ENCODE data around the gene JKAMP. TPM values are rescaled to one million over a fixed set of nuclear protein-coding genes. Genes with fewer than 3 reads are reported as not detected.

JKAMP gene
- total RNA-seq, 1 experiment from 2014 or later, result 59.8 TPM

DNA sequence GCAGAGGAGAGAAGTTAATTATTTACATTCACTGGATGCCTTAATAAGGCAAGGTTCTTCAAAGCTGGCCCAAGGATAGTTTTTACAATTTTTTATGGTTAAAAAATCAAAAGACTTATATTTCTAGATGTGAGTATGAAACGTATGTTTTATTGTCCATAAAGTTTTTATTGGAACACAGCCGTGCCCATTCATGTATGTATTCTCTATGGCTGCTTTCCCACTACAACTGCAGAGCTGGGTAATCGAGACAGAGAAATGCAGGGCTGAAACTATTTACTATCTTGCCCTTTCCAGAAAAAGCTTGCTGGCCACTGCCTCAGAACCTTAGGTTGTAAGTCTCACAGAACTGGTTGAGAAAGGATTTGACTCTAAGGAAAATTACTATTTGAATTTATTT, 16.4 kb downstream of the JKAMP start:
- DNase-seq, result no peak
- H3K36me3 ChIP-seq (replicated peaks; ENCODE audit: control insufficient read depth, insufficient read depth, low read length), result peaks cover 3% of the 10 kb centered on the region
- H3K27me3 ChIP-seq (ENCODE audit: control insufficient read depth, insufficient read depth, low read length), result no peaks in the 10 kb centered on the region
- no peak overlapping the region for H3K4me3 ChIP-seq (ENCODE audit: insufficient read depth, low read depth, low read length)

DNA sequence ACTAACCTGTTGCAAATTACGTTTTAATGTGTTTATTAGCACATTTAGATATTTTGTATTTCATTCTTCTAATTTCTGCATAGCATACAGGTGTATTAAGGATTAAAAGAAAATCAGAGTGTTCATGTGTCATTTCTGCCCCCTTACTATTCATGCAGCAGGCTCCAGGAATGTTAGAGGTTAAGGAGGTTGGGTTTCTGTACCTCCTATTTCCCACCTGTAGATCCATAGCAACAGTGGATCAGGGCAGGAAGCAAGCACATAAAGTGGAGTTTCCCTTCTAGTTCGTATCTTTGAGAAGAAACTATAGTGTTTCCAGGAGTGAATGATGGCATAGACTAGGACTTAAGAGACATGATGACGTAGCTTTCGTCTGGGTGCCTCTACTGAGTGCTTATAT, 18.9 kb downstream of the JKAMP start:
- peaks cover 1% of the 10 kb centered on the region; the same call in 1 of the 2 replicates for H3K36me3 ChIP-seq (replicated peaks; ENCODE audit: control insufficient read depth, insufficient read depth, low read length)

DNA sequence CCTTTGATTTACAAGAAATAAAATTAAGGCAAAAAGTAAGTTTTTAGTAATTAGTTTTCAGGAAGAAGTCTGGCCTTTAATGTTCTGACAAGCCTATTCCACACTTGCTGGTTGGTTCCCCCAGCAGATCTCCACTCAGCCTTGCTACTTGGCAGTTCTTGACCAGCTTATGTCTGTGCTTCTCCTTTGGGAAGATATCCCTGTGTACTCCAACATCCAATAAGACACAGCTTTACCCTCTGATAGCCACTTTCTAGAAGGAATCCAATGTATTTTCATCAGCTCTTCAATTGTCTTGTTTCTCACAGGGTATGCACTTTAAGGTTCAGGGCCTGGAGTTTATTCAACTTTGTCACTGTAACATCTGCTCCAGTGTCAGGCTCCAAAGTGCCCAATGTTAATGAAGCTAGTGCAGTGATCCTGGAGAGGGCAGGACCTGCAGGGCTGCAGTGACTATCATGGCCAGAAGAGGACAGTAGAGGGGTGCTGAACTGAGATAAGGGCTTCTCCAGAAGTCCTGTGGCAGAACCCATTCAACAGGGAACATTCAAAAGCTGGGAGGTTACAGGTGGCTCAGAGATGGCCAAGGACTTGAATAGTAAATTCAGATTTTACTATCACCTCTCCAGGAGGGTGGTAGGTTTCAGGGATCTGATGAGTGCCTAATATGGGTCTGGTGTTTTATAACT, 22.9 kb downstream of the JKAMP start:
- Histone ChIP-seq H3K27me3 (ENCODE audit: control insufficient read depth, insufficient read depth, low read length) (no peaks in the 10 kb centered on the region), H3K36me3 (replicated peaks; ENCODE audit: control insufficient read depth, insufficient read depth, low read length) (peaks cover 1% of the 10 kb centered on the region; the same call in 1 of the 2 replicates), H3K4me3 (ENCODE audit: insufficient read depth, low read depth, low read length) (no peak overlapping the region)
- DNase-seq, result peak; percentile 62

More for the DNA sequence above, 18.9 kb downstream of the JKAMP start:
- no peak for DNase-seq
- Histone ChIP-seq H3K27me3 (ENCODE audit: control insufficient read depth, insufficient read depth, low read length) (no peaks in the 10 kb centered on the region), H3K4me3 (ENCODE audit: insufficient read depth, low read depth, low read length) (no peak overlapping the region)

DNA sequence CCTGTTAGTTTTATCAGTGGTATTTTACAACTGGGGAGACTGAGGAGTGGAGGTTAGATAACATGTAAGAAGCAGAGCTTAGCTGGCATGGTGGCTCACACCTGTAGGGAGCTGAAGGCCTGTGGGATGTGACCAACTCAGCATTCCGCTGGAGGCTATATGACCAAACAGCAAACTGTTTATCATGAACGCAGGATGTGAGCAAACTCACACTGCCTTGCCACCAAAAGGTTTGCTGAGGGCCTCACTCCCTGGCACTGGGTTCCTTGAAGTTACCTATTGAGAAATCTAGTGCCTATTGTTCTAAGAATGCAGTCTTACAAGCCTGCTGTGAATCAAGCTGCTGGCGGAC, 23.4 kb downstream of the JKAMP start:
- H3K4me3 ChIP-seq (ENCODE audit: insufficient read depth, low read depth, low read length), result no peak overlapping the region
- DNase-seq, result no peak
- peaks cover 1% of the 10 kb centered on the region; the same call in 1 of the 2 replicates for H3K36me3 ChIP-seq (replicated peaks; ENCODE audit: control insufficient read depth, insufficient read depth, low read length)
- H3K27me3 ChIP-seq (ENCODE audit: control insufficient read depth, insufficient read depth, low read length), result no peaks in the 10 kb centered on the region

DNA sequence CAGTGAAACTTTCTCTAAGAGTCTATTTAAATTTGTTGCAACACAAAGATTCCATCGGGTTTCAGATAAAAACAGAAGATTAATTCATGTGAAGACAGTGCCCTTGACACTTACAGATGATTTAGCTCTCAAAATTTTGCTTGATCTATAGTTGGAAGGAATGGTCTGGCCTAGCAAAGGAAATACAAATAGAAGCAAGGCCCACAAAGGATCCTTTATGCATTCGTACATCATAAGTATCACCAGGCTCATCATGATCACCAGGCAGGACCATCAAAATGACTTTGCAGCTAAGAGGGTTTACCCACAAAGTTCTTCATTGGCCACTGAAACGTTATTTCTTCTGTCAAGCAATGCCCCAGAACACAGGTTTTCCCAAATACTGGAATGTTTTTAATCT, 24.8 kb downstream of the JKAMP start:
- H3K4me3 ChIP-seq (ENCODE audit: insufficient read depth, low read depth, low read length), result no peak overlapping the region
- H3K27me3 ChIP-seq (ENCODE audit: control insufficient read depth, insufficient read depth, low read length), result no peaks in the 10 kb centered on the region
- DNase-seq, result no peak
- H3K36me3 ChIP-seq (replicated peaks; ENCODE audit: control insufficient read depth, insufficient read depth, low read length), result no peaks in the 10 kb centered on the region

DNA sequence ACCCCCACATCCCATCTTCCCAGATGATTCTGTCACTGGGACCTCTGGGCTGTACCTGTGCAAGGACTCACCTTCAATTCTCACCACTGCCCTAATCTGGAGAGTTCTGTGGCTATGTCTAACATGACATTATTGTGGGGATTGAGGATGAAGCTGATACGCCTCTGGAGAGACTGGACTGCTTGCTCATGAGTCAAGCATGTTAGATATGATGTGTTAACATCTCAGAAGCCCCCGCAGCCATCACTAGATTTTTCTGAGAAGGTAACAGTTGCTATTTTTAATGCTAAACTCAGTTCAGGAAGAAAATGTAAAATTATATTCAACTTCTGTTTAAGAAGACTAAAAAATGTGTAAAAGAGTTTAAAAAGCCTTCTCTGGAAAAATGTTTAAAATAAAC, 25.7 kb downstream of the JKAMP start:
- DNase-seq, result no peak
- no peaks in the 10 kb centered on the region for H3K36me3 ChIP-seq (replicated peaks; ENCODE audit: control insufficient read depth, insufficient read depth, low read length)
- no peak overlapping the region for H3K4me3 ChIP-seq (ENCODE audit: insufficient read depth, low read depth, low read length)
- no peaks in the 10 kb centered on the region for H3K27me3 ChIP-seq (ENCODE audit: control insufficient read depth, insufficient read depth, low read length)

DNA sequence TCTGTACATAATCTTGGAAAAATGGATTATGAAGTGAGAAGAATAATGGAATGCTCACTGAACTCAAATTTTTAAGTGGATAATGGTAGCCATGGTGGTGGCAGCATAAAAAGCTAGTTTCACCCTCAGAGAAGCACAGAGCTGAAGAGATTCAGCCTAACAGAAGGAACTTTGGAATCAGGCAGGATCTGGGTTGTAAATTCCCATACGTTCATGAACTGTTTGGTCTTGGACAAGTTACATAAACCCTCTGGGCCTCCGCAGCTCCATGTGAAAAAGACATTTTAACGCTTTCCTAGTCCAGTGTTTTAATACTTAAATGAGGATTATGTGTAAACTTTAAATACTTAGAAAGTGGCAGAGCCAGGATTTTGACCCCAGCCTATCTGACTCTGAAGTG, 26.6 kb downstream of the JKAMP start:
- H3K27me3 ChIP-seq (ENCODE audit: control insufficient read depth, insufficient read depth, low read length), result no peaks in the 10 kb centered on the region
- no peak overlapping the region for H3K4me3 ChIP-seq (ENCODE audit: insufficient read depth, low read depth, low read length)
- no peaks in the 10 kb centered on the region for H3K36me3 ChIP-seq (replicated peaks; ENCODE audit: control insufficient read depth, insufficient read depth, low read length)
- DNase-seq, result no peak

DNA sequence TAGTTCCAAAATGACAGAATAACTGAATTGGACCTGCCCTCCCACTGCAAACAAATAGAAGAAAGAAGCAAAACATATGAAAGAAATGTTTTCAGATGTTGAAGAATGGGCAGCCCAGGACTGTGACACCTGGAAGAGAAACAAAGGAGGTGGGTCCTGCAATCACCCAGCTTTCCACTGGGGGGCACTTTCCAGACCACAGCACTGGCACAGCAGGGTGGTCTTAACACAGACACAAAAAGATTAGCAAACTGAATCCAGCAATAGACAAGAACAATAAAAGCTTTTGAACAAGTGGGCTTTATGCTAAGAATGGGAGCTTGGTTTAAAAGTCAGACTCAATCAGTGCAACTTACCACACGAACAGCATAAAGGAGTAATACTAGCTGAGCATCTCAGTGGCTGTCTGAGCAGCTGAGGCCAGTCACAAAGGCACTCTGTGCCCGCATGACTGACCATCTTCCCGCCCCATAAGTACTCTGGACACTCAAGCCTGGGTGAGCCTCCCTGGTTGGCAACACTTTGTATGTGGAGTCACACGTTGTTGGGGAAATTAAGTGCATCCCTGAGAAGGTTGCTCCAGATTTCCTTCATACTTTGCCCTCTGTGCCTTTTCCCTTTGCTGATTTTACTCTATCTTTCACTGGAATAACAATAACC, 27.7 kb downstream of the JKAMP start:
- Histone ChIP-seq H3K4me3 (ENCODE audit: insufficient read depth, low read depth, low read length) (no peak overlapping the region), H3K36me3 (replicated peaks; ENCODE audit: control insufficient read depth, insufficient read depth, low read length) (no peaks in the 10 kb centered on the region), H3K27me3 (ENCODE audit: control insufficient read depth, insufficient read depth, low read length) (no peaks in the 10 kb centered on the region)
- DNase-seq, result peak; percentile 62

DNA sequence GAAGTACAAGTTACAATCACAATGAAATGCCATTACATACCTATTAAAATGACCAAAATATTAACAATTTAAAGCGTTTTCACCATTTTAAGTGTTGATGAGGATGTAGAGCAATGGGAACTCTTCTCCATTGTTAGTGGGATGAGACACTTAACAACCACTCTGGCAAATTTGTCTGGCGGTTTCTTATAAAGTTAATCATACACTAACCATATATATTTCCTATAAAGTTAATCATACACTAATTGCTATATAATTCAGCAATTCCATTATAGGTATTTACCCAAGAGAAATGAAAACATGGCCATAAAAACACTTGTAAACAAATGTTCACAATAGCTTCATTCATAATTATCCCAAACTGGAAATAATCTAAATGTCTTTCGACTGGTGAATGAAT, 35.9 kb downstream of the JKAMP start:
- H3K4me3 ChIP-seq (ENCODE audit: insufficient read depth, low read depth, low read length), result no peak overlapping the region
- H3K36me3 ChIP-seq (replicated peaks; ENCODE audit: control insufficient read depth, insufficient read depth, low read length), result no peaks in the 10 kb centered on the region
- no peak for DNase-seq
- H3K27me3 ChIP-seq (ENCODE audit: control insufficient read depth, insufficient read depth, low read length), result no peaks in the 10 kb centered on the region

DNA sequence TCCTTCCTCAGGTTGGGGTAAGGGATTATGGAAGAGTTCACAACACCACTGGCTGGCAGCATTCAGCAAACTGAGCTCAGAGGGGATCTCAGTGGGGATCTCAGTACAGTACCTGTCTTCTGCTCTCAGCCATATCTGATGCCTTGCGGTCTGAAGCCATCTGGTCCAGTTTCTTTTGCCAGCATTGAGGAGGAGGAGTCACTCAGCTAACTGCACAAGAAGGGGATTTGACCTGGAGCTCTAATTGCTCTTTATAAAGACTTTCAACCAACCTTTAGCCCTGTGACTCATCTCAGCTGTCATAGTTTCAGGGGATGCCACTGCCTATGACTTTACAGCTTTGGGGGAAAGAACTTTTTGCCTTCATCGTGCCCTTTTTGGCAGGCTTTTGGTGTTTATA, 44.9 kb downstream of the JKAMP start:
- Histone ChIP-seq H3K36me3 (replicated peaks; ENCODE audit: control insufficient read depth, insufficient read depth, low read length) (no peaks in the 10 kb centered on the region), H3K4me3 (ENCODE audit: insufficient read depth, low read depth, low read length) (no peak overlapping the region), H3K27me3 (ENCODE audit: control insufficient read depth, insufficient read depth, low read length) (no peaks in the 10 kb centered on the region)
- no peak for DNase-seq

DNA sequence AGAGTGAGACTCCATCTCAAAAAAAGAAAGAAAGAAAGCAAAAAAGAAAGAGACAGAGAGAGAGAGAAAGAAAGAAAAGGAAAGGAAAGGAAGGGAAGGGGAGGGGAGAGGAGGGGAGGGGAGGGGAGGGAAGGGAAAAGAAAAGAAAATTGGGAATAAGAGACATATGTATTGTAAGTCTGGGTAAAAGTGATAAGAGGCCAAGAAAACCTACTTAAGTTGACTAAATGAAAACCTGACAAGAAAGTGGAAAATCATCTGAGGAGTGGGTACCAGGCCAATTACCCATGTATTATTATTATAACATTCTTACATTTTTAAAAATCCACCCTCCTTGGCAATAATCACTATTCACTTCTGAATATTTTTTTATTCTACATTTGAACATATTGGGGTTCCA, 46.0 kb downstream of the JKAMP start:
- H3K36me3 ChIP-seq (replicated peaks; ENCODE audit: control insufficient read depth, insufficient read depth, low read length), result no peaks in the 10 kb centered on the region
- DNase-seq, result no peak
- H3K4me3 ChIP-seq (ENCODE audit: insufficient read depth, low read depth, low read length), result no peak overlapping the region
- H3K27me3 ChIP-seq (ENCODE audit: control insufficient read depth, insufficient read depth, low read length), result no peaks in the 10 kb centered on the region

DNA sequence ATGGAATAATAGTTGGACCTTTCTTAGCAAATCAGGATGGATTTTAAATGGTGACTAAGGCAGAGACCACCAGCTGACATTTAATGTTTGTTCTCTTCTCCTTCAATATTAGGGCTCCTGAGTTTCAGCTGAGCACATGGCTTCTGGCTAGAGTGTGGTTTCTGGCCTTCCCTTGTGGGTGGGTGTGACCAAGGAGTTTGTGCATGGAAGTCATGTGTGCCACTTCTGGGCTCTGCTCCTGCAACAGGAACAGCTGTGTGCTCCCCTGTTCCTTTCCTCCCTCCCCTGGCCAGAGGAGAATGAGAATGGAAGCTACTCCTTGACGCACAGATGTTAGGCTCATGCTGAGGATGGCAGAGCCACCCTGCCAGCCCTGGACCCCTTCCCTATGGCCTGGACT, 48.1 kb downstream of the JKAMP start:
- H3K36me3 ChIP-seq (replicated peaks; ENCODE audit: control insufficient read depth, insufficient read depth, low read length), result no peaks in the 10 kb centered on the region
- no peak for DNase-seq
- H3K4me3 ChIP-seq (ENCODE audit: insufficient read depth, low read depth, low read length), result no peak overlapping the region
- H3K27me3 ChIP-seq (ENCODE audit: control insufficient read depth, insufficient read depth, low read length), result no peaks in the 10 kb centered on the region

DNA sequence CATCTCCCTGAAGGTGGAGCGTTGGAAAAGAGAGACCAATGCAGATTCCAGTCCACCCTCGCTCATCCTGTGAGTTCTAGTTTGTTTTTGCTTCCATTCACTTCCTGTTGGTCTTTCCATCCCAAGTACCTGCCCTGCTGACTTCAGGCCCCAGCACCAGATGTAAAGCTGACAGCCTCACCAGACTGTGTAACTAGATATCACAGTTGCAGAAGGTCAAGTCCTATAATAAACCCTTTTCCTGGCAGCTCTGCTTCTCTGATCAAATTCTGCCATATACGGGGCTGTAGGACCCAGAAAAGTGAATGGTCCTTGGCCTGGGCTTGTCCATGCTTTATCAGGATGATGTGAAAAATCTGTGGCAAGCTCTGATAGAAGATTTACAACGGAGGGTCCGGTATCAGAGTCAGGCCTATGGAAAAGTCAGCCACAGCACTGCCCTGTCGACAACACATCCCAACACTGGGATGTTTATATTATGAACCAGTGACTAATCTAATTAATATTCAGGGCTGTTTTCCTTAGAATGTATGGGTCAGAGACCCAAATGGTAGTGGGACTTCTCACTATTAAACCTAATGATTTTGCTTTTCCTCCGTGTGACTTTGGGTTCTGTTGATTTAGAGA, 50.2 kb downstream of the JKAMP start:
- no peak for DNase-seq
- Histone ChIP-seq H3K27me3 (ENCODE audit: control insufficient read depth, insufficient read depth, low read length) (no peaks in the 10 kb centered on the region), H3K4me3 (ENCODE audit: insufficient read depth, low read depth, low read length) (no peak overlapping the region), H3K36me3 (replicated peaks; ENCODE audit: control insufficient read depth, insufficient read depth, low read length) (no peaks in the 10 kb centered on the region)

DNA sequence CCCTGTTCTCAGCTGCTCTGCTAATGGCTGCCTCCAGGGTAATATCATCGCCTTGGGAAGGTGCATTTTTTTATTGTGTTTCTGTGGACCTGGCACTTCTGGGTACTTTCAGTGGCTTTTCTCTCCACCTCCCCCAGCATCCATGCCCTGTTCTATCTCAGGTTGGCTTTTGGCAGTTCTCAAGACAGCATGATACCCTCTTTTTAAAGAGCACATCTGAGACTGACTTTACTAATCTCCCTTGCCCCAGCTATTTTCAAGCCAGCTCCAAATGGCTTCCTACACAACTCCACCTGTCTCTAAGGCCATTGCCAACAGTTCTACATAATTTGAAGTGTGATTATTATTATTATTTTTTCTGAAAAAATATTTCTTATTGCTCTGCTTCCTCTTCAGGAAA, 53.2 kb downstream of the JKAMP start:
- no peak for DNase-seq
- no peaks in the 10 kb centered on the region for H3K36me3 ChIP-seq (replicated peaks; ENCODE audit: control insufficient read depth, insufficient read depth, low read length)
- no peak overlapping the region for H3K4me3 ChIP-seq (ENCODE audit: insufficient read depth, low read depth, low read length)
- H3K27me3 ChIP-seq (ENCODE audit: control insufficient read depth, insufficient read depth, low read length), result no peaks in the 10 kb centered on the region

DNA sequence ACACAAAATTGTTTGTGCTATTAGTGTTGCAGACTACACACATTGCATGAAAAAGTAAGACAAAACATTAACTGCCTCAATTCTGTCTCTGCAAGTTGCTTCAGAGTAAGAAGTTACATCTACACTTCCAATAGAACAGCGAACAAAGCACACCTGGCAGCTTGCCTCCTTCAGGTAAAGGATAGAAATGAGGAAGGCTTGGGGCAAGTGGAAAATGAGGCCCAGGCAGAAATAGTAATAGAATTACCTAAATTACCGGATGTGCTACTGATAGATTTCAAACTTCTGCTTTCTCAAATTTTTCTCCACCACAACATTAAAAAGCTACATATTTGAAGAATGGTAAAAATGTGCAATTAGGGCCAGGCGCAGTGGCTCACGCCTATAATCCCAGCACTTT, 54.6 kb downstream of the JKAMP start:
- no peak for DNase-seq
- H3K36me3 ChIP-seq (replicated peaks; ENCODE audit: control insufficient read depth, insufficient read depth, low read length), result no peaks in the 10 kb centered on the region
- no peaks in the 10 kb centered on the region for H3K27me3 ChIP-seq (ENCODE audit: control insufficient read depth, insufficient read depth, low read length)
- no peak overlapping the region for H3K4me3 ChIP-seq (ENCODE audit: insufficient read depth, low read depth, low read length)
